ENCODE measurements around the gene CTRB1.

DNA sequence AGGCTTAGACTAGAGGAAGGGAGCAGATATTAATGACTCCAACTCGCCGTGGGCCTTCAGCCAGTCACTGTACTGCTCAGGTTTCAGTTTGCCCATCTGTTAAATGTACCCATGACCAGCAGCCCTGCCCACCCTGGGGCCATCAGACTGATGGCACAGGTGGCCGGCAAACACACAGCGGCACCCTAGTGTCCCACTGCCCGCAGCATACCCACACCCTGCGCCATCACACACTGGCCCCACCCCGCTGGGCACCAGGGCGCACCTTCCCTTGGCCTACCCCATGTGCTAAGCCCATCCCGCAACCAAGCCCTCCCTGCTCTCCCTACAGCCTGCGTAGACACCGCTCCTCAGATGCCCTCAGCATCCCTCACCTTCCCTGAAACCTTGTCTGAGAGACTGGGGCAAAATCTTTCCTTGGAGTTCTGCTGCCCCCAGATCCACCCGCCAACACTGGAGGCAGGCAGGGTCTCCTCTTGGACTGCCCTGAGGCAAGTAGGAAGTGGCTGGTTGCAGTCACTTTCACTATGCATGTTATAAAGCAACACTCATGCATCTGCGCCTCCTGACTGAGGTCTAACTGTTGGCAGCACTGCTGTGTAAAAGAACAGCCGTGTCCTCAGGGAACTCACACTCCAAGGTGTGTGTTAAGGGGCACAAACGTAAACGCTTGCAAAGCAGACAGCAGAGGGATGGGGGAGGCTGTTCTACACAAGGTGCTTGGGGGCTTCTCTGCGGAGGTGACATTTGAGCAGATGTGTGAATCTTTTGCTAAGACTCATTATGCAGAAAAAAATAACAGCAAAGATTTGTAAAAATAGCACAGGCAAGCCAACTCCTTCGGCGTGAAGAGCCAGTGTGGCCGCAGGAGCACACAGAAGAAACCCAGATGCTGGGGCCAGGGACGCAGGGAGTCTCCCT, 39.4 kb downstream of the CTRB1 start:
- TF ChIP-seq CTCF (IDR thresholded peaks at IDR 0.05): no peak
- TF ChIP-seq ZC3H11A (IDR thresholded peaks at IDR 0.05): no peak
- no peak for TF ChIP-seq POLR2A (IDR thresholded peaks at IDR 0.05; ENCODE audit: low read length)
- no peak for TF ChIP-seq MYC (IDR thresholded peaks at IDR 0.05; ENCODE audit: borderline replicate concordance, low read length)
- TF ChIP-seq, protein P1, sequence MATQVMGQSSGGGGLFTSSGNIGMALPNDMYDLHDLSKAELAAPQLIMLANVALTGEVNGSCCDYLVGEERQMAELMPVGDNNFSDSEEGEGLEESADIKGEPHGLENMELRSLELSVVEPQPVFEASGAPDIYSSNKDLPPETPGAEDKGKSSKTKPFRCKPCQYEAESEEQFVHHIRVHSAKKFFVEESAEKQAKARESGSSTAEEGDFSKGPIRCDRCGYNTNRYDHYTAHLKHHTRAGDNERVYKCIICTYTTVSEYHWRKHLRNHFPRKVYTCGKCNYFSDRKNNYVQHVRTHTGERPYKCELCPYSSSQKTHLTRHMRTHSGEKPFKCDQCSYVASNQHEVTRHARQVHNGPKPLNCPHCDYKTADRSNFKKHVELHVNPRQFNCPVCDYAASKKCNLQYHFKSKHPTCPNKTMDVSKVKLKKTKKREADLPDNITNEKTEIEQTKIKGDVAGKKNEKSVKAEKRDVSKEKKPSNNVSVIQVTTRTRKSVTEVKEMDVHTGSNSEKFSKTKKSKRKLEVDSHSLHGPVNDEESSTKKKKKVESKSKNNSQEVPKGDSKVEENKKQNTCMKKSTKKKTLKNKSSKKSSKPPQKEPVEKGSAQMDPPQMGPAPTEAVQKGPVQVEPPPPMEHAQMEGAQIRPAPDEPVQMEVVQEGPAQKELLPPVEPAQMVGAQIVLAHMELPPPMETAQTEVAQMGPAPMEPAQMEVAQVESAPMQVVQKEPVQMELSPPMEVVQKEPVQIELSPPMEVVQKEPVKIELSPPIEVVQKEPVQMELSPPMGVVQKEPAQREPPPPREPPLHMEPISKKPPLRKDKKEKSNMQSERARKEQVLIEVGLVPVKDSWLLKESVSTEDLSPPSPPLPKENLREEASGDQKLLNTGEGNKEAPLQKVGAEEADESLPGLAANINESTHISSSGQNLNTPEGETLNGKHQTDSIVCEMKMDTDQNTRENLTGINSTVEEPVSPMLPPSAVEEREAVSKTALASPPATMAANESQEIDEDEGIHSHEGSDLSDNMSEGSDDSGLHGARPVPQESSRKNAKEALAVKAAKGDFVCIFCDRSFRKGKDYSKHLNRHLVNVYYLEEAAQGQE (IDR thresholded peaks at IDR 0.05): no peak
- TF ChIP-seq EP300 (IDR thresholded peaks at IDR 0.05): no peak
- TF ChIP-seq KDM5A (IDR thresholded peaks at IDR 0.05): no peak

All from A549 (cell line).